HG03175 (cell line): Measurements from ENCODE around the gene TANGO2.

ENCODE experiments used
- ATAC-seq: cut with Tn5 transposase; IDR thresholded peaks from one replicate; pipeline ENCODE4 v1.9.1; 2021; ENCODE audit warnings: mild to moderate bottlenecking, moderate library complexity; ENCODE audit not compliant: unreplicated experiment

TANGO2 gene

GRCh38 chr22:19982991-19983578 lies 37.8 kb upstream of the TANGO2 start:
- ATAC-seq, result no peak

- ATAC-seq, result no peak
These were observed 37.2 kb upstream of the TANGO2 start for GRCh38 chr22:19983741-19984140.

GRCh38 chr22:19984201-19984753 lies 36.6 kb upstream of the TANGO2 start:
- ATAC-seq, result no peak

- ATAC-seq, result no peak
These were observed 35.8 kb upstream of the TANGO2 start for GRCh38 chr22:19984851-19985811.

- no peak for ATAC-seq
These were observed 34.9 kb upstream of the TANGO2 start for GRCh38 chr22:19986011-19986409.

- ATAC-seq, result peak; percentile 62
These were observed 34.2 kb upstream of the TANGO2 start for GRCh38 chr22:19986410-19987341.

GRCh38 chr22:19987394-19988306 lies 33.3 kb upstream of the TANGO2 start:
- ATAC-seq, result no peak

- ATAC-seq, result no peak
These were observed 32.5 kb upstream of the TANGO2 start for GRCh38 chr22:19988331-19988808.

GRCh38 chr22:19988965-19989724 lies 31.8 kb upstream of the TANGO2 start:
- ATAC-seq, result no peak

- ATAC-seq, result no peak
These were observed 31.2 kb upstream of the TANGO2 start for GRCh38 chr22:19989725-19990067.

- no peak for ATAC-seq
These were observed 30.7 kb upstream of the TANGO2 start for GRCh38 chr22:19990188-19990587.

- no peak for ATAC-seq
These were observed 30.1 kb upstream of the TANGO2 start for GRCh38 chr22:19990609-19991394.

- ATAC-seq, result no peak
These were observed 29.6 kb upstream of the TANGO2 start for GRCh38 chr22:19991395-19991644.

- no peak for ATAC-seq
These were observed 29.1 kb upstream of the TANGO2 start for GRCh38 chr22:19991645-19992451.

- ATAC-seq, result no peak
These were observed 28.4 kb upstream of the TANGO2 start for GRCh38 chr22:19992481-19992911.

- ATAC-seq, result no peak
These were observed 28.0 kb upstream of the TANGO2 start for GRCh38 chr22:19992921-19993355.

GRCh38 chr22:19993926-19994325 lies 27.0 kb upstream of the TANGO2 start:
- ATAC-seq, result no peak
